ENCODE measurements around the gene LSG1. TPM values are rescaled to one million over a fixed set of nuclear protein-coding genes. Genes with fewer than 3 reads are reported as not detected.
A peak's percentile ranks its signal among the peaks of the same experiment; 100 is the strongest.

The LSG1 gene
- 34.7 and 35.3 TPM in 2 replicates for total RNA-seq
- 27.6 and 34.9 TPM in 2 replicates for polyA plus RNA-seq
- polyA plus RNA-seq (2012) = 16.4 and 22.6 TPM in 2 replicates
- polyA minus RNA-seq (ENCODE audit: low replicate concordance) = 22.6 and 55.8 TPM in 2 replicates

DNA sequence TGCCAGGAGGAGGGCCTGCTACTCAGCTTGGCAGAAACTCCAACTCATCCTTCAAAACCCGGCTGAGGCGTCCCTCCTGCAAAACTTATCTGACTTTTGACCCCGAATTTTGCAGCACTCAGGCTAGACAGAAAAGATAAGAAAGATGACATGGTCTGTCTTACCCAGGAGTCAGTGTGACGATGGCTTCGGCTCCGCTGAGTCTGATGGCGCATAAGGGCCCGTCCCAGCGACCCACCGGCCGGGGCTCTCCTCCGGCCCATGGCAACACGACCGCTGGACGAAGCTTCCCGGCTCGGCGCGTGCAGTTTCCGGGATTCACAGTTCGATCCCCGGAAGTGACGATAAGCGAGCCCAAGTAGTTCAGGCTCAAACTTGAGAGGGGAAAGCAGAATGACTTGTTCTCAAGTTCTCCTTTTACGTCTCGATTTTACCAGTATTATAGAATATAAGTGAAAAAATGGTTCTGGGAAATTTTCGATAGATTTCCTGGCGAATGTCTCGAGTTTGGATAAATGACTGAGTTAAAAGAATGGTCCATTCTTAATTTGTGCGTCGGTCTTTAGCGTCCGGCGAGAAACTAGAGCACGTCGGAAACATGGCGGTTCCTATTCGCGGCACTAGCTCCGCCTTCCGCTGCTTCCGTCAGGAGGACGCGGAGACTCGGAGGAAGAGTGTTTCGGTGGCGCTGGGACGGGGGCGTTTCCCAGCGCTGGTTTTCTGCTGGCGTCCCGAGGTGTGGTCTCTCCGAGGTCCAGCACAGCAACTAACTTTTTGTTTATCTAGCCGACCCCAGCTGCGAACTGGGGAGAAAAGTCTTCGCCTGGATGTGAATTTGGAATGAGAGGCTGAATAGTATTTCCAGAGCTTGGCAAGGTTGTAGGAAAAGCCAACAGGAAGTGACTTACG, at the start of gene LSG1:
LSG1 (minus strand) TSS at position 292 of the 909 bp plus-strand sequence; CDS start at position 263, 29 bp downstream.
- peak within 1 kb of the TSS; percentile 75 for H3K9ac ChIP-seq (ENCODE audit: insufficient read depth, low read length)
- peaks cover 2% of the 10 kb centered on the region for H3K4me1 ChIP-seq (ENCODE audit: control insufficient read depth, extremely low read depth, insufficient read depth, low read length)
- peak within 1 kb of the TSS; percentile 84 for H2AFZ ChIP-seq (ENCODE audit: low read length)
- H3K27ac ChIP-seq (ENCODE audit: insufficient read depth, low read length) = peak within 1 kb of the TSS; percentile 94
- no peaks in the 10 kb centered on the region for H3K9me3 ChIP-seq (ENCODE audit: control insufficient read depth, insufficient read depth, low read depth, low read length)
- DNase-seq (ENCODE audit: low read depth in 2 of 2) = peak; percentile 97 to 98
- peak within 1 kb of the TSS; percentile 92 for H3K4me2 ChIP-seq (ENCODE audit: extremely low read depth, insufficient read depth, low read length)
- no peak for TF ChIP-seq EZH2 (IDR thresholded peaks at IDR 0.05; ENCODE audit: low read length, missing control alignments)
- TF ChIP-seq, protein P1, sequence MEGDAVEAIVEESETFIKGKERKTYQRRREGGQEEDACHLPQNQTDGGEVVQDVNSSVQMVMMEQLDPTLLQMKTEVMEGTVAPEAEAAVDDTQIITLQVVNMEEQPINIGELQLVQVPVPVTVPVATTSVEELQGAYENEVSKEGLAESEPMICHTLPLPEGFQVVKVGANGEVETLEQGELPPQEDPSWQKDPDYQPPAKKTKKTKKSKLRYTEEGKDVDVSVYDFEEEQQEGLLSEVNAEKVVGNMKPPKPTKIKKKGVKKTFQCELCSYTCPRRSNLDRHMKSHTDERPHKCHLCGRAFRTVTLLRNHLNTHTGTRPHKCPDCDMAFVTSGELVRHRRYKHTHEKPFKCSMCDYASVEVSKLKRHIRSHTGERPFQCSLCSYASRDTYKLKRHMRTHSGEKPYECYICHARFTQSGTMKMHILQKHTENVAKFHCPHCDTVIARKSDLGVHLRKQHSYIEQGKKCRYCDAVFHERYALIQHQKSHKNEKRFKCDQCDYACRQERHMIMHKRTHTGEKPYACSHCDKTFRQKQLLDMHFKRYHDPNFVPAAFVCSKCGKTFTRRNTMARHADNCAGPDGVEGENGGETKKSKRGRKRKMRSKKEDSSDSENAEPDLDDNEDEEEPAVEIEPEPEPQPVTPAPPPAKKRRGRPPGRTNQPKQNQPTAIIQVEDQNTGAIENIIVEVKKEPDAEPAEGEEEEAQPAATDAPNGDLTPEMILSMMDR (conservative IDR thresholded peaks at IDR 0.05 in 1 of 2, IDR thresholded peaks at IDR 0.05 in 1 of 2; ENCODE audit: low read depth in 1 of 2, low read length in 2 of 2) = no peak
- peak within 1 kb of the TSS; percentile 80 to 99 (median 90) for H3K4me3 ChIP-seq (replicated peaks in 1 of 4; ENCODE audit: control extremely low read depth in 1 of 4, insufficient read depth in 1 of 4, low read depth in 3 of 4, low read length in 4 of 4)
- H3K27me3 ChIP-seq (ENCODE audit: control insufficient read depth, insufficient read depth, low read length) = no peaks in the 10 kb centered on the region
- H4K20me1 ChIP-seq (ENCODE audit: control insufficient read depth, extremely low read depth, insufficient read depth, low read length) = no peaks in the 10 kb centered on the region
- H3K79me2 ChIP-seq (ENCODE audit: control insufficient read depth, insufficient read depth, low read length) = peaks cover 28% of the 10 kb centered on the region
- no peaks in the 10 kb centered on the region for H3K36me3 ChIP-seq (ENCODE audit: control insufficient read depth, insufficient read depth, low read length)

DNA sequence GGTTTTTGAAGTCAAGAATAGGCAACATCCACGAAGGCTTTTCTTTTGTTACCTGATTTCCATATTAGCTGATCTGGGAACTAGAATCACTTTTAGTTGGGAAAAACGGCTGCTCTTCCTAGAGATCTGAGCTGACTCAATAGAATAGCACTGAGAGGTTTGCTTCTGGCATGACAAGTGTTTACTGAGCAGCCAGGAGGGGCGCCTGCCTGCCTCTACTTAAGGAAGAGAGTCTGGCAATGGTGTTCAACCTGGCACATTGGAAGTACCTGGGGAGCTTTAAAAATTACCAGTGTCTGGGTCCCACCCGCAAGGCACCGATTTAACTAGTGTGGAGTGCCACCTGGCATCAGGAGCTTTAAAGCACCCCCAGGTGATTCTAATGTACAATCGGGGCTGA, 48.1 kb upstream of the LSG1 start:
- Histone ChIP-seq H2AFZ (ENCODE audit: low read length) (no peak overlapping the region), H3K27me3 (ENCODE audit: control insufficient read depth, insufficient read depth, low read length) (no peaks in the 10 kb centered on the region), H4K20me1 (ENCODE audit: control insufficient read depth, extremely low read depth, insufficient read depth, low read length) (no peaks in the 10 kb centered on the region), H3K79me2 (ENCODE audit: control insufficient read depth, insufficient read depth, low read length) (no peaks in the 10 kb centered on the region), H3K27ac (ENCODE audit: insufficient read depth, low read length) (no peak overlapping the region), H3K36me3 (ENCODE audit: control insufficient read depth, insufficient read depth, low read length) (no peaks in the 10 kb centered on the region), H3K4me3 (replicated peaks in 1 of 4; ENCODE audit: control extremely low read depth in 1 of 4, insufficient read depth in 1 of 4, low read depth in 3 of 4, low read length in 4 of 4) (no peak overlapping the region), H3K4me2 (ENCODE audit: extremely low read depth, insufficient read depth, low read length) (no peak overlapping the region), H3K9ac (ENCODE audit: insufficient read depth, low read length) (no peak overlapping the region), H3K4me1 (ENCODE audit: control insufficient read depth, extremely low read depth, insufficient read depth, low read length) (no peaks in the 10 kb centered on the region), H3K9me3 (ENCODE audit: control insufficient read depth, insufficient read depth, low read depth, low read length) (no peaks in the 10 kb centered on the region)
- DNase-seq (ENCODE audit: low read depth in 2 of 2) = no peak
- TF ChIP-seq EZH2 (IDR thresholded peaks at IDR 0.05; ENCODE audit: low read length, missing control alignments) = no peak
- TF ChIP-seq, protein P1 (conservative IDR thresholded peaks at IDR 0.05 in 1 of 2, IDR thresholded peaks at IDR 0.05 in 1 of 2; ENCODE audit: low read depth in 1 of 2, low read length in 2 of 2) = no peak

DNA sequence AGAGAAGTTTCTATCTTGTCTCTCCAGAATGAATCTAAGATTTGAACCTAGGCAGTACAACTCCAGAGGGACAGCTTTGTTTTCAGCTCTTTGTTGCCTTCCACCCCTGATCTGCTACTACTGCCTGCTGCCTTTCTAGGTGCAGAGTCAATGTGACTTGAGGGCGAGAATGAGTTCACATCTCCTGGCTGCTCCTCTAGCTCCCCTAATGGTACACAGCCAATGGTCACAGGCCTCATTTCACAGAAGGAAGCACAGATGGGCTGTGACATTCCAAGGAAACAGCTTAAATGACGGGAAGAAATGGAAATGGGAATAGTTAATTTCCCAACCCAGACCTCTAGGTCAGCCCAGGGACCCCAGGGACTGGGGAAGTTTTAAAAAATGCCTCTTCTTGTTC, 46.1 kb upstream of the LSG1 start:
- no peak for DNase-seq (ENCODE audit: low read depth in 2 of 2)
- Histone ChIP-seq H3K4me1 (ENCODE audit: control insufficient read depth, extremely low read depth, insufficient read depth, low read length) (no peaks in the 10 kb centered on the region), H3K79me2 (ENCODE audit: control insufficient read depth, insufficient read depth, low read length) (no peaks in the 10 kb centered on the region), H4K20me1 (ENCODE audit: control insufficient read depth, extremely low read depth, insufficient read depth, low read length) (no peaks in the 10 kb centered on the region), H3K27ac (ENCODE audit: insufficient read depth, low read length) (no peak overlapping the region), H3K27me3 (ENCODE audit: control insufficient read depth, insufficient read depth, low read length) (no peaks in the 10 kb centered on the region), H3K9ac (ENCODE audit: insufficient read depth, low read length) (no peak overlapping the region), H3K4me3 (replicated peaks in 1 of 4; ENCODE audit: control extremely low read depth in 1 of 4, insufficient read depth in 1 of 4, low read depth in 3 of 4, low read length in 4 of 4) (no peak overlapping the region), H3K4me2 (ENCODE audit: extremely low read depth, insufficient read depth, low read length) (no peak overlapping the region), H3K36me3 (ENCODE audit: control insufficient read depth, insufficient read depth, low read length) (no peaks in the 10 kb centered on the region), H2AFZ (ENCODE audit: low read length) (no peak overlapping the region), H3K9me3 (ENCODE audit: control insufficient read depth, insufficient read depth, low read depth, low read length) (no peaks in the 10 kb centered on the region)
- TF ChIP-seq, protein P1 (conservative IDR thresholded peaks at IDR 0.05 in 1 of 2, IDR thresholded peaks at IDR 0.05 in 1 of 2; ENCODE audit: low read depth in 1 of 2, low read length in 2 of 2) = no peak
- TF ChIP-seq EZH2 (IDR thresholded peaks at IDR 0.05; ENCODE audit: low read length, missing control alignments) = no peak
